DMS53 (cell line): ENCODE data around the gene DPP10.

Experiments used
- DNase-seq: peaks from one replicate; lab custom pipeline; 2025; lab: John Stamatoyannopoulos, UW

Gene DPP10

DNA sequence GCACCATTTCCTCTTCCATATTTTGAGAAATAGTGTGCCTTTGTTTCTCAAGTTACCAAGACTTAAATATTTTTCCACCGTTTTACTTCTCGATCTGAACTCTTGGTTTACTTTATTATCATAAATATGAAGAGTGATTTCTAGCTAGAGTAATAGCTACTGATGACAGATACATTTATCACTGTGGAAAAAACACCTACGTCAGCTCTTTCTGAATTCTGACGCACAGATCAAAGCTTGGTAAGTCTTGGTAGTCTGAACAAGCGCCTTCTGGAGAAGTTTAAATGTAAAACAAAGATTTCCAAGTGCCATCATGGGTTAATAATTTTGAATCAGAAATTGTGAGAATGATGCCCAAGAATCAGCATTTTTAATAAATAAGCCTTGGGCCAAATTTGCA, 367.7 kb downstream of the DPP10 start:
- DNase-seq: no peak

DNA sequence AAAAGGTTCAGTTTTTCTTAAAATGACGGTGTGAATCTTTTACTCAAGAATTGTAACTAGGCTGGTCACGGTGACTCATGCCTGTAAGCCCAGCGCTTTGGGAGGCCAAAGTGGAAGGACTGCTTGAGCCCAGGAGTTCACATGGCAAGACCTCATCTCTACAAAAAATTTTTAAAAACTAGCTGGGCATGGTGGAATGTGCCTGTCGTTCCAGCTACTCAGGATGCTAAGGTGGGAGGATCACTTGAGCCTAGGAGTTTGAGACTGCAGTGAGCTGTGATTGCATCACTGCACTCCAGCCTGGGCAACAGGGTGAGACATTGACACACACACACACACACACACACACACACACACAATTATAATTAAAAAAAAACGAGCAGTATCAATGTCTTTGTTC, 369.8 kb downstream of the DPP10 start:
- DNase-seq: peak; percentile 17

DNA sequence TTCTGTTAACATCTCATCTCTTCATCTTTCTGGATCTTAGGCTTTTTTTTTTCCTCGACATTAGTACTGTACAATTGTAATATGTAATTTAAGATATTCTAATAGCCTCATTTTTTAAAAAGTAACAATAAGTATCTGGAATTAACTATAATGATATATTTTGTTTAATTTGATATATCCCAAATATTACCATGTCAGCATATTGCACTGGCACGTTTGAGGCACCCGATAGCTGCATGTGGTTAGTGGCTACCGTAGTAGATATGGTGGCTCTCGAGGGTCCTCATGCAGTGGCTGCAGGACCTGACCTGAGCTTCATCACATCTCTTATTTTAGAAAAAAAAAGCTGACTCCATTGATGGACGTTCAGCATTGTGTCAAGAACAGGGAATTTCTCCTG, 371.9 kb downstream of the DPP10 start:
- no peak for DNase-seq

DNA sequence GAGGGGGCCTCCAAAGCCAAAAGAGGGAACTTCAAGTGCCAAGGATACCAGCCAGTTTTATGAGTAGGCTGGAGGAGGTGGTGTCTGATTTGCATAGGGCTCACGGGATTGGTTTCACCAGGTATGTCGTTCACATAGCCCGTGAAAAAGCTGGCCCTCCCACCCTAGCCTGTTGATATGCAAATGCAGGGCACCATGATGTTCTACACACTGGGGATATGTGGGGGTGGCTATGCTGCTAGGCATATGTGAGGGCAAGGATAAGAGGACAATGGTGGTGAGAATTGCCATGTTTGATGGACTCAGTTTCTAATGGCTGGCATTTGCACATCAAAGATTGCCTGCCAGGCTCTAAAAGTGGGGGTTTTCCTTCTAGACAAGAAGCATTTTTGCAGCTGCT, 378.6 kb downstream of the DPP10 start:
- no peak for DNase-seq

DNA sequence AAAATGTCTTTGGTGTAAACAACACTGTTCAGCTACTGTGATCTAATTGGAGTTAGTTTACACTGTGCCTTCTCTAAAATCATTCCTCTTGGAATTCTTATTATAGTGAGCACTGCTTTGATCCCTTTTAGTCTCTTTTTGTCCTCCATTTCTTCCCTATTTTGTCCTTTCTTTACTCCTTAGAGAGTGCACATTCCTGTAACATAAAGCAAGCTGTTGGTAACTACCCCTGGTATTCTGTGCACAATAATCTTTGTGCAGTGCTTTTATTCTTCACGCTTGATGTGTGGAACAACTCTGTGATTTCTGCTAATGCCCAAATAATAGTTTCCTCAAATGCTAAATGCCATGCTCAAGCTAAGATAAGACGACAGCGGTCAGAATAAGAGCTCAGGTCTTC, 401.5 kb downstream of the DPP10 start:
- no peak for DNase-seq

DNA sequence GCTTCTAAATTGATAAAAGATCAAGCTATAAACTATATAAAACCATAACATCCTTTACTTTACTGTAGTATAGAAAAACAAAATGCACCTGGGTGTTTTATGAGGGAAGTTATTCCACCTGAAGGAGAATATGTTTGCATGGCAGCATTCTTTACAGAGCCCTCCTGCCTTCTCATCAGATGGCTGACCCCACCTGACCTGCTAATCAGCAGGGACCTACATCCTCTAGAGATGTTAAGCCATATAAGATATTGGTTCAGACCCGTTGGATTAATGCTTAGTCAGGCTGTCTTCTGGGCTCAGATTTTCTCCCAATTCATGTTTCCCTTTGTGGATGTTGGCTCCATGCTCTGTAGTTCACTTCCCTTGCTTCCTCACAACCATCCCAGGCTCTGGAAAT, 414.8 kb downstream of the DPP10 start:
- no peak for DNase-seq

DNA sequence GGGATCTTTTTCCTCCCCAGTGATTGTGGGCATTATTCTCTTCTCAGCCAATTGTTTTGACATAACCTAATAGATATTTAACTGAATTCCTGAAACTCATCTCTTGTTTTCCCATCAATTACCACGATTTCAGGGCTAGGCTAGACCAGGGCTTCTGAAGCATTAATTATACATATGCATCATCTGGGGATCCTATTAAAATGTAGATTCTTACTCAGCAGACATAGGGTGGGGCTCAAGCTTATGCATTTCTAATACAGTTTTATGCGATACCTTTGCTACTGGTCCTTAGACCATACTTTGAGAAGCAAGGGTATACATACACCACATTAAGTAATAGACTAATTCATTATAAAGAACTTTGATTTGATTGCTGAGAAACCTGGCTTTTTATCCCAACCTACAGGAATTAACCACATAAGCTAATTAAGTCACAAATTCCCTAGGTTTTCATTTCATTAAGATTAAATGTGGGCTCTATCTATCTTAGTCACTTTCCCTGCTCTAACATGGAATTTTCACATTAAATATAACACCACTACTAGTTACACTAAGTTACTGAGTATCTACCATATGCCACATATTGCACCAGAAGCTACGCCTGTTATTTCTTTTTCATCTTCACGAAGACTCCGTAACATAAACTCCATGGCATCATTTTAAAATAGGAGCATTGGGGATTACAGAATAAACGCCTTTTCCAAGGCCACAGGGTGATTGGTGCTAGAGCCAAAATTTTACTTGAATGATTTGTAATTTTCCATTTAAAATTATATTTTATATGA, 417.5 kb downstream of the DPP10 start:
- no peak for DNase-seq

DNA sequence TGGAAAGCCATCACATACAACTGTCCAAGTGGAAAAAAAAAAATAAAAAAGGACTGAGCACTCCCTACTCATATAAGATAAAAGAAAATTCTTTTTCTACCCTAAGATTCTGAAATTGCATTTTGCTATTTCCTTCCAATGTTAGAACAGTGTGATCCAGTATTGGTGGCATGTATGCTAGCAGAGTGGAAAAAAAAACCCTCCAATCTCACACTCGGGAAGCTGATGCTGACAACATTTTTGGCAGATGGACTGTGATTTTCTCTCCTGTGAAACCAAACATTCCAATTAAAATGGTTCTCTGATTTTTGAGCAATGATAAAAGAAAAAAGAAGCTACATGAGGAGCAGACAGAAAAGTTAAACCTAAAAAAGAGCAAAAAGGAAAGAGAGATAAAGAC, 419.8 kb downstream of the DPP10 start:
- DNase-seq: no peak

DNA sequence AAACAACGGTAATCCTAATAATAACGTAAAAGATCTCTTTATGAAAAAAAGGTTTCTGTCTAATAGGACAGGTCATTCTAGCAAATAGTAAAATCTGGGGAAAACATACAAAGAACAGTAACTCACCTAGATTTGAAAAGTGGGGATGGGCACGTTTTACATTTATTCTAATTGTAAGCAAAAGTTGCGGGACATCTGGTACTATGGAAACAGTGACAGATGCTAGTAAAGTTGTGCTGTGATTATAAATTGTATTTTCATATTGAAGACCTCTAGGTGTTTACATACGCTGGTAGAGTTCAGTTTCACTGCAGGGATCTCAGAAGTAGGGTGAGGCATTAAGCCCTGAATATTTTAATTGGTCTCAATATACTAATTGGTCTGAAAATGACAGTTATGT, 422.5 kb downstream of the DPP10 start:
- no peak for DNase-seq

DNA sequence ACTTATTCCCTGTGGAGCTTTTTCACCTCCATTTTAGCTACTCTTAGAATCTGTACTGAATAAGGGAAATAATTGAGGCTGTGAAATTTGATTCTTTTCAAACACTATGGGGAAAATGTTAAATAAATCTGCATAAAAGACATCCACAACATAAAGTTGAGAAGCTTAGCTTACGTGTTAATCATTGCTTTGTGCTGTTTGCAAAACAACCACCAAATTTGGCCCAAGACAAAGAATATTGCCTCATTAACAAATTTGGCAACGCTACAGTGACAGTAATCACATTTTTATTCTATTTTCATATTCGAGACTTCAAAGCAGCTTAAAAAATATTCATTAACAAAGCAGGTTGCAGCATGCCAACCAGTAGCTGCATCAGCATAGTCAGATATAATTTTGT, 437.6 kb downstream of the DPP10 start:
- DNase-seq: no peak

DNA sequence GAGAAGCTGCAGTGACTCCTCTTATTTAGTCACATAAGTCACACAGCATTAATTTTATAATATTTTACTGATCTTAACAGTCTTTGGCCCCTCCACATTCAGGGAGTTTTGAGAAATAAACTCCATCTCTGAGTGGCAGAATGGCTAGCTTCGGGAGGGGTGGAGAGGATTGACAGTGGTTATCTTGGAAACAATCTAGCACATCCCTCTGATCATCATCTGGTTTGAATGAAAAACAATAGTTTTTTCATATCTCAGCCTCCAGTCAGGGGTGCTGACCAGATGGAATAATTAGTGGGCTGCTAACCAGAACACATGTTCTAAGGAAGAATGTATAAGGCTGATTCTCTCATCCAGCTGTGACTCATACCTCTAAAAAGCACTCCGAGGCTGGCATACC, 477.5 kb downstream of the DPP10 start:
- no peak for DNase-seq

DNA sequence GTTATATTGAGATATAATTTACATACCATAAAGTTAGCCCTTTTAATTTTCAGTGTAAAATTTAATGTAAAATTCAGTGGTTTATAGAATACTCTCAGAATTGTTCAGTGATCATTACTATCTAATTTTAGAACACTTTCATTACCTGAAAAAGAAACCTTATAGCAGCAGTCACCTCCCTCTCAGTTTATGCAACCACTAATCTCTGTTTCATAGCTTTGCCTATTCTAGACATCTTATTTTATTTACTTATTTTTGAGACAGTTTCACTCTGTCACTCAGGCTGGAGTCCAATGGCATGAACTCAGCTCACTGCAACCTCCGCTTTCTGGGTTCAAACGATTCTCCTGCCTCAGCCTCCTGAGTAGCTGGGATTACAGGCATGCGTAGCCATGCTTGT, 479.6 kb downstream of the DPP10 start:
- DNase-seq: no peak

DNA sequence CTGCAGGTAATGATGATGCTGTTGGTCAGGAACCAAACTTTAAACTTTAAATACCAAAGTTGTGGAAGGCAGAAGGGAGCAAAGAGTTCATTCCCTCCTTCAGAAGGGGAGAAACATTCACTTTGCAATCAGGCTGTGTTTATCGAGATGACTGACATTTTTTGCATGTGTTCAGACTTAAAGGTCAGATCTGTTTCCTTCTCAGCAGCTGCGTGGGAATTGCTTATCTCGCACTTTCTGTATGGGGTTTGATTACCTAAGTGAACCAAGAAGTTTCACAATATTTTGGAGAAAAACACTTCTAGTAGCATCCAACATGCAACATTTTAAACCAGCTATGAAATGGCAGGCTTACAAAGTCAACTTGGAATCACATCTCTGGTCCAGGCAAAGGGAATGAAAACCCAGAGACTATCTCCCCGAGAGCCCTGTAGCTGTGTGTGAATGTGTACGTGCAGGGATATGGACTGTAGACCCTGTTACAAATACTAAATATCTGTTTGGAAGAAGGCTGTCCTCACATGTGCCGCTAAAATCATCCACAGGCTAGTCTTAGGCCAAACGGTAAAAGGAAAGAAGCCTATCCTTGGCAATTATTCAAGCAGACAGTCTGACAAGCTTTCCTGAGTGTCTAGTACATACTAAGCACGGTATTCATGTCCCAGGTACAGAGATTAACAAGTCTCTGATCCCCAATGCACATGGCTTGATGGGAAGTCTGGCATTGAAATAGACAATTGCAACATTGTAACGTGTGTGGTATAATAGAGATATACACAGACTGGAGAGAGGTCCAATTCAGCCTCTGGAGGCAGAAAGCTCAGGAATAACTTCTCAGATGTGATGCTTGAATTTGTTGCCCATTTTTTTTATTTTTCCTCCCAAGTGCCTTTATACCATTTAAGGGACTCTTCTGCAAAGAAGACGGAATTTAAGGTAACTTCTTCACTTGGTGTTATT, 483.1 kb downstream of the DPP10 start:
- no peak for DNase-seq

DNA sequence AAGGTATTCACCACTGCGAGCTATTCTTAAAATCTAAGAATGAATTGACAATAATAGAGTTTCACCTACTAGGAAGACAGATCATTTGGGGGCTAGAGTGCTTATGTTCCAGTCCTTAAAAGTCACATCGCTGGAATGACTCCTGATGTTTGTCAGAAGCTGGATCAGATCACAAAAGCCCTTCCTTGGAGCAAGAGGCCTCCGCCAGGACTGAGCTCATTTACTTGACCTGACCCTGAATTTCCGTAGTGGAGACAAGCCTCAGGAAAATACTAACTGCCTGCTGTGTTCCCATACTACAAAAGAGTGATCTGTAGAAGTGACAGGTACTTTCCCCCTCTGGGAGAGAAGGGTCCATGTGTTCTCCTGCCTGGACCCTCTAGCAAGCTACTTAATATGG, 483.9 kb downstream of the DPP10 start:
- no peak for DNase-seq

DNA sequence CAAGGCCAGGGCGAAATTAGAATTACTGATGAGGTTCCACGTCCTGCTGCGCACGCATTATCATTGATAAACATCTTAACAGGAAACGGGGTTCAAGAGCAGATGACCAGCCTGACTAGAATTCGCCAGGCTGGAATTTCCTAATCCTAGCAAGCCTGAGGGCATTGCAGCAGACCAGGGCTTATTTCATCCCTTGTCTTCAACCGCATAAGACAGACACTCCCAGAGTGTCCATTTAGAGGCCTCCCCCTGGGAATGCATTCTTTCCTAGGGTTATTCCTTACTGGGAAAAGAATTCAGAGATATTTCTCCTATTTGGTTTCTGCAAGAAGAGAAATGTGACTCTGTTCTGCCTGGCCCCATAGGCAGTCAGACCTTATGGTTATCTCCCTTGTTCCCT, 486.8 kb downstream of the DPP10 start:
- DNase-seq: peak; percentile 27

DNA sequence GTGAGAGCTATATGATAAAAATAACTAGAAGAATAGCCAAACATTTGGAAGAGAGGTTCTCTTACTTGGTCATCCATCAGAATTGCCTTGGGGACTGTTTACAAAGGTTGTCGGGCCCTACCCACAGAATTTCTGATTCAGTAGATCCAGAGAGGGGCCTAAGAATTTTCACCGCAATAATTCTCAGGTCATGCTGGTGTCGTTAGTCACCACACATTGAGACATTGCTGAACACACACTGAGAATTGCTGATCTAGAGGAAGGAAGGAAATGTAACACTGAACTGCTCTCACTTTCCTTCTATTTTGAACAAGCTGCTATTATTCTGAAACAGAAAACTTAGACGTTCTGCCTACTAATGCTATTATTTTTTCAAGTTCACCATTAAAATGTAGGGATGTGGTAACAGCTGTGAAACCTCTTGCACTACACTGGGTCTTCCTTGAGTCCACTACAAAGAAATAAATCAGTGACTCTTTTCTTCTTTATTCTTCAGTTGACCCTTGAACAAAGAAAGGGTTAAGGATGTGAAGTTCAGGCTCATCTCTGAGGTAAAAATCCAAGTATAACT, 491.3 kb downstream of the DPP10 start:
- no peak for DNase-seq

DNA sequence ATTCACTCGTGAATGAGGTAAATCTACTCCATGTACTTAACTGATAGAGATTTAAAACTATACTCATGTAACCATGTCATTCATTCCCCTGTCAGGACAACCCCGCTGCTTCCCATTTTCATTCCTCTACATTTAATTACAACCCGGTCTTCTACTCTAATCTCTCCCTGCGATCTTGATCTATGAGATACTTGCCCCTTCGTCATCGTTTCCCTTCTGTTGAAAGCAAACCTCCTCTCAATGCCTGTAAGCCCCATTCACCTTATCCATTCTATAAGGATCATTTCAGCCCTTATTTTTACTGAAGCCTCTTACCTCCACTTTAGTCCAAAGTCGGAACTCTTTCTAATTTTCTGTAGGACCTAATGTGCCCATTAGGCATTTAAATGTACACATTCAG, 492.6 kb downstream of the DPP10 start:
- no peak for DNase-seq

DNA sequence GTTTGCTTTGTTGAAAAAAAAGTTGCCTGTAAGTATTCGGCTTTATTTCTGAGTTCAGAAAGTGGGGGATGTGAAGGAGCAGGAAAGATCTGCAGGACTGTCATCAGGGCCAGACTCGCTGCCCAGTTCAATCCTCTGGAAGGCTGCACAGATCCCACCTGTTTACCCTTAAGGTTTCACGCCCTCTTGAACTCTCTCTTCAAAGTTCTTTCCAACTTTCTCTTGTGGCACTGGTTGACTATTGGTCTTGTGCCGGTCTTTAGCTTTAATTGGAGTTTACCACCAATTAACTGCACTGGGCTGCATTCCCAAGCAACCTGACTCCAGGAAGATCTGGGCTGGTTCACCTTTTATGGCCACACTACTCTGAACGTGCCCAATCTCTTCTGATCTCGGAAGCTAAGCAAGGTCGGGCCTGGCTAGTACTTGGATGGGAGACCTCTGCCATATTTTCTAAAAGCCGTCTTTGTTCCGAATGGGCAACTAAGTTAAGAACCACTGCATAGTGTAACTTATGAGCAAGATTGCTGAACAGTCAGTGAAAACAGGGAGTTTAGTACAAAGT, 495.0 kb downstream of the DPP10 start:
- DNase-seq: no peak

DNA sequence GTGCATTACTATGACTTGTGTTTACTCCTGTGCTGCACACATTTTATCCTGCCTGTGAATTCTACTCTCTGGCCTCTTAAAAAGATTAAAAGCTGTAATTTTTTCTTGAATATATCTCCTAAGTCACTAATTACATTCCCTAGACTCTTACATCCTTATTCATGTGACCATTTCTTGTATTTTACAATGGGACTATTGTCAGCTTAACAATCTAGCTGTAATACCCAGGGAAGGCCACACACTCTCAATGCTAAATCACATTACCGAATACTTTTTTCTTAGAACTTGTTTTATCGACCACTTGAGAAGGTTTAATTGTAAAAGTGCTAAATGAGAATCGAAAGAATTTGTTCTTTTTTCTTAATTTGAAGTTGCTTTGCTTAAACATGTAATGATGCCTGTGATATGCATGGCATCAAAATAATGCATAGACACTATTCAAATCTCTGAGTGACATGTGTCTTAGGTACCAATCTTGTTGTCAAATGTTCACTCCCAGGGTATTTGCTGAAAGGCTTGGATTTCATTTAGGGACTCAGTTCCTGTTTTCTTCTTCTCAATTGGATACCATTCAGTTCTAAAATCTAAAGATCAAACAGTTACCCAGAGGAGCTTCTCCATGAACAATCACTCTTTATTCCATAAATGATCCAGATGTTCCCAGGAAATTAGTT, 498.5 kb downstream of the DPP10 start:
- DNase-seq: no peak

DNA sequence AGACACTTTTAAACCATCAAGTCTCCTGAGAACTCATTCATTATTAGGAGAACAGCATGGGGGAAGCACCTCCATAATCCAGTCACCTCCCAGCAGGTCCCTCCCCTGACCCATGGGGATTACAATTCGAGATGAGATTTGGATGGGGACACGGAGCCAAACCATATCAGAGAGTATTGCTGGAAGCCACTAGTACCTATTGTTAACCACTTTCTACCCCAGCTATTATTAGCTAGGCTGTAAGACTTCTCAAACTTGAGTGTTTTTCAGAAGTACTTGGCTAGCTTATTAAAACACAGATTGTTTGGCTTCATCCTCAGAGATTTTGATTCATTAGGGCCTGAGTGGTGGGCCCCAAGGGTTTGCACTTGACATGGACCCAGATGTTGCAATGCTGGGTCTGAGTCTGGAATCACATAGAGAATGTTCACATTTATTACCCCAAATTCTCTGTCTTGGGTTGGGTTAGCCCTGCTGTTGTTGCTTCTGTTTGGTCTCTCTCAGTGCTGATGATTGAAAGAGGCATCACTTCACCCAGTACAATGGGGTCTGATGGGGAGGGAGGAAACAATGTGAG, 506.9 kb downstream of the DPP10 start:
- no peak for DNase-seq

DNA sequence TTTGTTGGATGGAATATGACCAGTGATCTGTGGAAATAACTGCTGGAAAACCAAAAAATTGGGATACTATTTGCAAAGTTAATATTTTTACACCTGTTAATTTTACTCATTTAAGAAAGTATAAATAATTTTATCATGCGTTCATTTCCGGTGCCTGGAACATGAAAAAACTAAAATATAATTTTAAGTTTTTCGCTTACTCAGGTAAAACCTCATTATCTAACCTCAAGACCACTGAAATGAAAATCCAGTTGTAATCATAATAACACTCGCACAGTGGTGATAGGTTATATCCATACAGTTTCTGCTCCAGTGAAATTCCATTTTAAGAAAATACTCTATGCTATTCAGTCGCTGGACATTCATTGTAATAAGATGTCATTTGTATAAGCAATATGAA, 517.9 kb downstream of the DPP10 start:
- no peak for DNase-seq

DNA sequence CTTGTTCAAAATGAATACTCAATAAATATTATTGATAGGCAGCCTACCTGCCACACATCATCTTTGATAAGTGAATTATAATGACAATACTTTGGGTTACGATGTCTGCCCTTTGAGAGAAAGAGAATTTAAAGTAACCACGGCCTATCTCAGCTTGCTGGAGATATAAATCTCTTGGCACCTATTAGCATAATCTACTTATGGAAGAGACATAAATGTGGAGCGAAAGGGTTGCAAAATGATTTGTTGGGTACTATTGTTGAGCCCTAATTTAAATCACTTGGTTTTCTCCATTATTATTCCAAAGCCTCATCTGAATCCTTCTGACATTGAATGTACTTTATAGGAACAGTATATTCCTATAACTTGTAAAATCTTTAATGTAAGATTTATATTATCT, 520.1 kb downstream of the DPP10 start:
- DNase-seq: no peak
